HUES48 (cell line): ENCODE results near the gene KLHDC8B.

ENCODE experiments used
- H3K27ac ChIP-seq: one replicate; pipeline ENCODE4 v1.7.0; 2013; ENCODE audit warnings: low read depth, low read length, inconsistent platforms
- H3K27me3 ChIP-seq: 2 replicates; pipeline ENCODE4 v1.6.1; 2013; ENCODE audit warnings: mild to moderate bottlenecking, low read length; ENCODE audit not compliant: control insufficient read depth, insufficient read depth
- H3K36me3 ChIP-seq: 2 replicates; pipeline ENCODE4 v1.6.1; 2013; ENCODE audit warnings: low read length; ENCODE audit not compliant: control insufficient read depth, insufficient read depth
- H3K4me1 ChIP-seq: 2 replicates; pipeline ENCODE4 v1.6.1; 2013; ENCODE audit warnings: mild to moderate bottlenecking, low read length; ENCODE audit not compliant: control insufficient read depth, insufficient read depth
- H3K4me3 ChIP-seq: 2 replicates; pipeline ENCODE4 v1.5.1; 2013; ENCODE audit warnings: mild to moderate bottlenecking, low read depth, low read length
- H3K9ac ChIP-seq: 2 replicates; pipeline ENCODE4 v1.6.1; 2013; ENCODE audit warnings: mild to moderate bottlenecking, low read depth, low read length, moderate library complexity
- H3K9me3 ChIP-seq: 2 replicates; pipeline ENCODE4 v1.6.1; 2013; ENCODE audit warnings: low read length; ENCODE audit not compliant: control insufficient read depth, insufficient read depth

The KLHDC8B gene

DNA sequence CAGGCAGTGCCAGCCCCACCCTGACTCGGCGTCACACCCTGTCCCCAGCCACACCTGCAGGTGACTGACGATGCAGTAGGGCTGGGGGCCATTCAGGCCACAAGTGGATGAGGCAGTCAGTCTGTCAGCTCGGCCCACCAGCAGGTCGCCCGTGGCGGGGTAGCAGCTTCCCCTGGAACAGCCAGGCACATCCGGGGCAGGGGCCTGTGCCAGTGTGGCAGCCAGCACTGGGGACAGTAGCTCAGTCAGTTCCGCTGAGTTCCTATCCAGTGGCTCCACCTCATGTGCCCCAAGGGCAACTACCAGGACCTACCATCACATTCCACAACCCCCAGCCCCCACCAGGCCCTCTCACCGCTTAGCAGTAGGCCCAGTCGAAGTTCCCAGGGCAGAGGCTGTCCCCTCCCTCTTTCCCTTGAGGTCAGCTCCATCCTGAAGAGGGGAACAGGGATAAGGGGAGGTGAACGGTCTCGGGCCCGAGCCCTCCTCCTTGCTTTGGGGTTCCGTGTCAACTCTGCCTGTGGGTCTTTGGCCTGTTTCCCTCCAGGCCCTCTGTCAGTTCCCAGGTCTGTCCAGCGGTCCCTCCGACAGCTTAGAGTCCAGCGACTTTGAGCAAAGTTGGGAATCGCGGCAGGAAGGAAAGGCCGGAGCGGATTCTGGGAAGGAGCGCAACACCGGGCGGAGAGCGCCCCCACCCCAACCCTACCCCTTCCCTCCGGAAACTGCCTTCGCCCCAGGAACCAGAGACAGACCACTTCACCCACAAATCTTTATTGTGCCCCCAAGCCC is 38.8 kb upstream of the KLHDC8B start, which contains the start of gene LAMB2:
Gene LAMB2, minus strand, starts transcription at position 614 of the 789 bp plus-strand sequence. Its CDS starts 183 bp downstream, at position 431.
- no peaks in the 10 kb centered on the region for H3K9me3 ChIP-seq
- peaks cover 17% of the 10 kb centered on the region; the same call in 1 of the 2 replicates for H3K36me3 ChIP-seq
- H3K27me3 ChIP-seq = 0 out of 2 replicates have a peak, but pooled peaks cover 1% of the 10 kb centered on the region
- H3K9ac ChIP-seq = peak within 1 kb of the TSS; percentile 59
- peak within 1 kb of the TSS; percentile 88 for H3K4me3 ChIP-seq
- H3K27ac ChIP-seq = peak within 1 kb of the TSS; percentile 88
- H3K4me1 ChIP-seq = peaks cover 3% of the 10 kb centered on the region

DNA sequence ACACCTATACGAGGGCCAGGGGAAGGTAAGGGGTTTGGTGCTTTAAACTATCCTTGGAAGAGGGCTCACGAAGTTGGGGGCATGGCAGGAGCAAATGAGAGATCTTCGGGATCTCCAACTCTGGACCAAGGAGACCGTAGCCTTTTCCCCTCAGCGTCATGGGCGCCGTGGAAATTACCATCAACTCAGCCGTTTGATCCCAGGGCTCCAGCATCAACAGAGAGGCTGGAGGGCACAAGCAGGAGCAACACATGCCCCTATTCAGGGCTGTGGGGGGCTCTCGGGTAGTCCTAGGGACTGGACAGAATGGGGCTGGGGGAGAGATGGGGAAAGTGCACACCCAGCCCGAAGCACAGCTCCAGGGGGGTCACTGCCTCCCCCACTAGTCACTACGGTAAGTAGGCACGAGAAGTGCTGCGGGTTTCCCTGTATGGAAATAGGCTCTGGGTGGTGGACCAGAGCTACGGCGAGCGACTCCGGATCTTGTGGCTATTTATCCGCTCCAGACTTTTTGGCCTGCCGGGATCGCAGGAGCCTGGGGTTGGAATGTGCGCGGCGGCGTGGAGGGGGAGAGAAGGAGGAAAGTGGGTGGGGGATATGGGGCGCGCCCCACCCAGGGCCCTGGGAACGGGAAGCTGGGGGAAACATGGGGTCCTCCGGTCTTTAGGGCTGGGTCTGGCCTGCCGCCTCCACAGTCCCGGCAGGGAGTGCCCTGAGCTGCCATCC is 38.0 kb upstream of the KLHDC8B start:
- H3K36me3 ChIP-seq = peaks cover 13% of the 10 kb centered on the region; the same call in 1 of the 2 replicates
- H3K4me3 ChIP-seq = peak overlapping the region; percentile 88
- H3K9ac ChIP-seq = peak overlapping the region; percentile 59

DNA sequence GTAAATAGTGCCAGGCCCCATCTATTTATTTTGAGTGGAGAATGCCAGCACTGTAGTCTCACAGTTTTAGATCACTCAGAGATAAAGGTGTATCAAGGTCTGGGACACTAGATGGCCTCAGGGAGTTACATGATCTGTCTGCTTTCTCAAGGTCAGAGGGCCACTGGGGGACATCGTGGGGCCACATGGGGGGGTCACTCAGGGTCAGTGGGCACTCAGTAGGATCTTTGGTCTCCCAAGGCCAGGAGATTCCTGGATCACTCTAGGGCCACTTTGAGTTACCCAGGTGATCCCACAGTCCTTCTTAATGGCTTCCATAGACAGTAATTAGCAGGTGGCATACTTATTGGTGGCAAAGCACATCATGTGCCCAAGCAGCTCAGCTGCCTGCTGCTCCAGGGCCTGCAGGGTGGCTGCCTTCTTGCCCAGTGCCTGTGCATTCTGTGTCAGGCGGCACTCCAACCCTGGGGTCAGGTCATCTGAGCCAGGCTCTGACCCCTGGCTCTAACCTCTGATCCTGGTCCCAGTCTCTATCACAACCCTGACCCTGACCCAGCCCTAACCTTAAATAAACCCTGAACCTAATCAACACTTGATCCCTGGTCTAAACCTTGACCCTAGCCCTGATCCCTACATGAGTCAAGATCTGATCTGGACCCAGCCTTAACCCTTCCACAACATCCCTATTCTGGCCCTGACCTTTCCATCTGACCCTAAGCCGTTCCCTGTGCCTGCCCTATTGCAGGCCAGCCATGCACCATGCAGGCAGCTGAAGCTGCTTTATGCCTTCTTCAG is 36.7 kb upstream of the KLHDC8B start:
- Histone ChIP-seq H3K9me3 (no peaks in the 10 kb centered on the region), H3K27ac (no peak overlapping the region), H3K27me3 (0 out of 2 replicates have a peak, but pooled peaks cover 8% of the 10 kb centered on the region), H3K36me3 (peaks cover 5% of the 10 kb centered on the region; the same call in 1 of the 2 replicates), H3K4me1 (peaks cover 3% of the 10 kb centered on the region), H3K9ac (no peak overlapping the region), H3K4me3 (peak overlapping the region; percentile 88; the same call in 1 of the 2 replicates)

More for the DNA sequence above, 38.0 kb upstream of the KLHDC8B start:
- Histone ChIP-seq H3K27ac (peak overlapping the region; percentile 88), H3K27me3 (0 out of 2 replicates have a peak, but pooled peaks cover 8% of the 10 kb centered on the region), H3K9me3 (no peaks in the 10 kb centered on the region), H3K4me1 (peaks cover 3% of the 10 kb centered on the region)

DNA sequence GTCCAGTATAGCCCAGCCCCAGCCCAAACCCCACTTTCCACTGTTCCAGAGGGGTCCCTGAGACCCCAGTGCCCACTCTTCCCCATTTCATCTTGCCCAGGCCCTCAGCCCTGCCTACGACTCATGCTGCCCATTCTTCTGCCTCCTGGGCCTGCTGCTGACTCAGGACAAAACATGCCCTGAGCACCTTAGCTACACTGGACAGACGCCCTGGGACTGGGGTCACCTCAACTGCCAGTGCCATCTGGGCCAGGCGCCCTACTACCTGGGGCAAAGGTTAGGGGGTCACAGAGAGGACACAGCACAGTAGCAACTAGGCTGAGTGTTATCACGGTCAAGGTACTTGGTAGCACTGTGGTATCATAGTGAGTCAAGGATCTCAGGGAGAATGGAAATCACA is 35.9 kb upstream of the KLHDC8B start:
- Histone ChIP-seq H3K27me3 (0 out of 2 replicates have a peak, but pooled peaks cover 8% of the 10 kb centered on the region), H3K36me3 (peaks cover 4% of the 10 kb centered on the region; the same call in 1 of the 2 replicates), H3K4me1 (peaks cover 3% of the 10 kb centered on the region), H3K9ac (no peak overlapping the region), H3K9me3 (no peaks in the 10 kb centered on the region), H3K27ac (no peak overlapping the region), H3K4me3 (no peak overlapping the region)

DNA sequence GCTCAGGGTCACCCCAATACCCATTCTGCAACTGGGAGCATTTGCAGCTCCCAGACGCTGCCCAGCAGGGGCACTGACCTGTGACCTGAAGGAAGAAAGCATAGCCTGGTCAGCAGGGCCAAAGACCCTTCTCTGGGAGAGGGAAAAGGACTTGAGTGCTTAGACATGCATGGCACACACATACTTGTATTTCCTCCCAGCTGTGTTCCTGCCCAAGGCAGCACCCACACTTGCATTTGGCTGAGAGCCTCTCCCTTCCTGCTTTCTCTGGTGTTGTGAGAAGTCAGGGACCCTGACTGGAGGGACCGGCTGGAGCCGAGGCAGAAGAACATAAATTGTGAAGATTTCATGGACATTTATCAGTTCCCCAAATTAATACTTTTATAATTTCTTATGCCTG is 31.3 kb upstream of the KLHDC8B start:
- no peaks in the 10 kb centered on the region for H3K36me3 ChIP-seq
- no peak overlapping the region for H3K9ac ChIP-seq
- H3K27ac ChIP-seq = no peak overlapping the region
- 0 out of 2 replicates have a peak, but pooled peaks cover 8% of the 10 kb centered on the region for H3K27me3 ChIP-seq
- H3K4me1 ChIP-seq = no peaks in the 10 kb centered on the region
- no peak overlapping the region for H3K4me3 ChIP-seq
- H3K9me3 ChIP-seq = peaks cover 7% of the 10 kb centered on the region; the same call in 1 of the 2 replicates

DNA sequence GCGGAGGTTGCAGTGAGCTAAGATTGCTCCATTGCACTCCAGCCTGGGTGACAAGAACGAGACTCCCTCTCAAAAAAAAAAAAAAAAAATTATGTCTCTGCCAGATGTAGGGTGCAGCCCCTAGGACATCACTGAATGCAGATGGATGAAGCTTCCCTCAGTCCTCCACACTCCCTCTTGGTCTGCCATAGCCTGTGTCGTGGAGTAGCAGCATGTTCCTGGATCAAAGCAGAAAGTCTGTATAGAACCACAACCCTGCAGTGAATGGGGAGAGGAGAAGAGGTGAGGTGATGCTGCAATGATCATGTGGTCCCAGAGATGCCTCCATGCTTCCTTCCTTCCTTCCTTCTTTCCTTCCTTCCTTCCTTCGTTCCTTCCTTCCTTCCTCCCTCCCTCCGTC is 23.2 kb upstream of the KLHDC8B start:
- Histone ChIP-seq H3K27me3 (no peaks in the 10 kb centered on the region), H3K4me3 (no peak overlapping the region), H3K9ac (no peak overlapping the region), H3K36me3 (no peaks in the 10 kb centered on the region), H3K27ac (no peak overlapping the region), H3K9me3 (no peaks in the 10 kb centered on the region), H3K4me1 (no peaks in the 10 kb centered on the region)

DNA sequence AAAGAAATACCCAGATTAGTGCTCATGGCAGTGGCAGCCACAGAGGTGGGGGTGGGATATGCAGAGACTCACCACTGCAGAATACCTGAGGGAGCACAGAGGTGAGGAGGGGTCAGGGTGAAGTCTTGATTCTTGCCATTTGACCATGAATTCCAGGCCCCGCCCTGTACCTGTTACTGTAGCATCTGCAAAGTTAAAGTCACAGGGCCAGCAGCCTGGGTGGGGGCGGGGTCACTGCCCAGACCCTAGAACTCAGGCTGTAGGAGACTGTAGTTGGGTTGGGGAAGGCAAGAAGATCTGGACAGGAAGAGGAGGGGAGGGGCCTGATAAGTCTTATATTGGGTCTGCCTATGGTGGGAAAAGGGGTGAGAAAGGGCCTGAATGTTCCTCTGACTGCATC is 19.8 kb upstream of the KLHDC8B start:
- Histone ChIP-seq H3K27me3 (no peaks in the 10 kb centered on the region), H3K36me3 (no peaks in the 10 kb centered on the region)

DNA sequence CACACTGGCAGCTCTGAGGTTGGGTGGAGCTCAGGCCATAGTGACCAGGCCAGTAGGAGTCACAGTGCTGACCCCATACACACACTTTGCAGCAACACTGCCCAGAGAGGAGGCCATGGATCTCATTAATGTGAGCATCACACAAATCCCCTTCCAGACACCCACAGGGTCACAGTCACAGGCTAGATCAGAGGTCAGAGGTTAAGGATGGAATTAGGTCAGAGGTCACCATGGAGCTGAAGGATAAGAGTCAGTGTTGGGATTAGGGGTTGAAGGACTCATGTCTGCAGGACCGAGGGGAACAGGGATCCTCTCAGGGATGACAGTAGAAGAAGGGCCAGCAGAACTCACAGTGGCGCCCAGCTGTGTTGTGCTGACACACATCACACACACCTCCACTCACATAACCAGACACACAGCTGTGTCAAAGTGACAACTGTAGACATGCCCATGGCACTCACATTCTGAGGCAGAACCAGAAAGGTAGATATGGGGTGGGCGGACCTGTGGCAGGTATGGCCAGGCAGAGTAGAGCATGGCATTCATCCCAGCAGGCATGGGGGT is 18.0 kb upstream of the KLHDC8B start:
- Histone ChIP-seq H3K4me3 (no peak overlapping the region), H3K27ac (no peak overlapping the region), H3K9me3 (no peaks in the 10 kb centered on the region), H3K9ac (no peak overlapping the region), H3K36me3 (no peaks in the 10 kb centered on the region), H3K4me1 (no peaks in the 10 kb centered on the region), H3K27me3 (no peaks in the 10 kb centered on the region)

More for the DNA sequence above, 19.8 kb upstream of the KLHDC8B start:
- Histone ChIP-seq H3K9me3 (no peaks in the 10 kb centered on the region), H3K27ac (no peak overlapping the region), H3K9ac (no peak overlapping the region), H3K4me3 (no peak overlapping the region), H3K4me1 (no peaks in the 10 kb centered on the region)

DNA sequence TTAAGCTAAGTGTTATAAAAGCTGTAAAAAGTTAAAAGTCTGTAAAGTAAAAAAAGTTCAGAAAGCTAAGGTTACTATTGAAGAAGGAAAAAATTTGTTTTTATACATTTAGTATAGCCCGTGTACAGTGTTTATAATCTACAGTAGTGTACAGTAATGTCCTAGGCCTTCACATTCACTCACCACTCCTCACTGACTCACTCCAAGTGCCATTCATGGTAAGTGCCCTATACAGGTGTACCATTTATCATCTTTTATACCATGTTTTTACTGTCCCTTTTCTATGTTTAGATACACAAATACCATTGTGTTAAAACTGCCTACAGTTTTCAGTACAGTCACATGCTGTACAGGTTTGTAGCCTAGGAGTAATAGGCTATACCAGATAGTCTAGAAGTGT is 14.1 kb upstream of the KLHDC8B start:
- no peaks in the 10 kb centered on the region for H3K9me3 ChIP-seq
- no peaks in the 10 kb centered on the region for H3K4me1 ChIP-seq
- no peak overlapping the region for H3K27ac ChIP-seq
- no peaks in the 10 kb centered on the region for H3K27me3 ChIP-seq
- H3K36me3 ChIP-seq = no peaks in the 10 kb centered on the region
- no peak overlapping the region for H3K9ac ChIP-seq
- no peak overlapping the region for H3K4me3 ChIP-seq

DNA sequence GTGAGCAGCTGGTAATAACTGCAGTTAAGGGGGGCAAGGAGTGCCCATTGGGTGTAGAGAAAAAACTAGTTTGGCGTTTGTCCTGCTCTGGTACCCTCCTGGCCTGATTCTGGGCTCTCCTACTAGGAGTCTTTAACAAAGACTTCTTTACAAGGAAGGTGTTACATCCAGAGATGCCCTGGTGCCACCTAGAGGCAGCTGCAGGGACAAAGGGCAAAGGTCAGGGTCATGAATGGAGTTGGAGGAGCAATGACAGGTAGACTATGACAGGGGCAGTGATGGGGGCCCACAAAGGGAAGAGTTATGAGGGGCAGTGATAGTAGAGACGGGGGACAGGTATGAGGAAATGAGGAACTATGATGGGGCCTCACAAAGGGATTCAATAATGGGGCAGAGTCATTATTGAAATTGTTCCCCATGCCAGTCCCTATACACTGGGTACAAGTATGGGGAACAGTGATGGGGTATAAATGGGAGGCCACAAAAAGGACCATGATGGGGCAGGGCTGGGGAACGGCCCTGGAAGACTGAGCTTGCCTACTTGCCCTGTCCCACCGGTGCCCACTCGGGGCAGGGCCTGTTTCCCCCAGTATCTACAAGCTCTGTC is 13.2 kb upstream of the KLHDC8B start:
- Histone ChIP-seq H3K4me1 (no peaks in the 10 kb centered on the region), H3K27me3 (no peaks in the 10 kb centered on the region), H3K27ac (no peak overlapping the region), H3K4me3 (no peak overlapping the region), H3K9ac (no peak overlapping the region), H3K36me3 (peaks cover 7% of the 10 kb centered on the region), H3K9me3 (no peaks in the 10 kb centered on the region)
